ENCODE measurements around the gene FLNB.

- TF ChIP-seq CTCF (IDR thresholded peaks at IDR 0.05; ENCODE audit: low read length) (no peak), EZH2 (IDR thresholded peaks at IDR 0.05; ENCODE audit: borderline replicate concordance, low read length) (no peak)
These were observed 41.4 kb upstream of the FLNB start for GRCh38 chr3:57966829-57967228.
